ENCODE measurements around the gene DPYD.

- TF ChIP-seq CTCF (IDR thresholded peaks at IDR 0.05) (no peak), POLR2A (IDR thresholded peaks at IDR 0.05) (no peak)
Observed at GRCh38 chr1:97247196-97247595, 673.6 kb downstream of the DPYD start.
